Renal pelvis (tissue), 4 donors: ENCODE measurements around the gene ZC3H18. TPM values are rescaled to one million over a fixed set of nuclear protein-coding genes. Genes with fewer than 3 reads are reported as not detected.
A peak's percentile ranks its signal among the peaks of the same experiment; 100 is the strongest.

ENCODE experiments used
- DNase-seq: peaks from one replicate; pipeline ENCODE4 v3.0.0-alpha.2; 2013
- polyA plus RNA-seq, 3 donors: library from polyadenylated mRNA; unstranded; fragments of 120-200 nt; gene quantifications; one replicate each; pipeline ENCODE4 v1.2.1, GENCODE V29; 2013; ENCODE audit not compliant: insufficient read length in 3 of 3

ZC3H18 gene
- polyA plus RNA-seq, 3 donors = 40.9 to 47.5 (median 41.3) TPM

DNA sequence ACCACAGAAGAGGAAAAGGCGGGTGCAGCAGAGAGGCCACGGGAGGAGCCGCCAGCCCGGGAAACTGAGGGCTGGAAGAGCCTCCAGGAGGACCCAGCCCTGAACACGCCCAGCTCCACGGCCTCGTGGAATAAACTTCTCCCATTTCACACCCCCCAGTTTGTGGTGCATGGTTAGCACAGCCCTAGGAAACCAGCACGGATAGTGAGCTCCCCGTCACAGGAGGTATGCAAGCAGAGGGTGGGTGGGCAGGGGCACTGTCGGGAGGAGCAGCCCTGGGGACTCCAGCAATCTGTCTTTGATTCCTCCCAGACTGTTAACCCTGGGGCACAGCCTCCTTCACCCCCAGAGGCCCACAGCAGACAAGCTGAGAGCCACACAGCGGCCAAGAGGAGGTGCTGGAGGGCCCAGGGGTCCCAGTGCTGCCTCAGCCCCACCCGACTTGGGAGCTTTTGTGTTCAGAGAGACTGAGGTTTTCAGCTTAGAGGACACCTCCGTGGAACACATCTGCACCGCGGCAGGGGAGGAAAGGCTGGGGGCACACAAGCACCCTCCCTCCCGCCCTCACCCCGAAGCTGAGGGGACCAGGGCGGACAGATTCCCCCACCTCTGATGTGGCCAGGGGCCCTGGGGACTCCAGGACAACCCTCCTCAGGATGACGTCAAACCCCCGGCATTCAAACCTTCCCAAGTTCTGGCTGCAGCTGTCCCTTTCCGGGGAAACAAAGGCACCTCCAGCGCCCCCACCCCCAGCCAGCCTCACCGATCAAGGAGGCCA is 66.5 kb downstream of the ZC3H18 start:
- DNase-seq = no peak

DNA sequence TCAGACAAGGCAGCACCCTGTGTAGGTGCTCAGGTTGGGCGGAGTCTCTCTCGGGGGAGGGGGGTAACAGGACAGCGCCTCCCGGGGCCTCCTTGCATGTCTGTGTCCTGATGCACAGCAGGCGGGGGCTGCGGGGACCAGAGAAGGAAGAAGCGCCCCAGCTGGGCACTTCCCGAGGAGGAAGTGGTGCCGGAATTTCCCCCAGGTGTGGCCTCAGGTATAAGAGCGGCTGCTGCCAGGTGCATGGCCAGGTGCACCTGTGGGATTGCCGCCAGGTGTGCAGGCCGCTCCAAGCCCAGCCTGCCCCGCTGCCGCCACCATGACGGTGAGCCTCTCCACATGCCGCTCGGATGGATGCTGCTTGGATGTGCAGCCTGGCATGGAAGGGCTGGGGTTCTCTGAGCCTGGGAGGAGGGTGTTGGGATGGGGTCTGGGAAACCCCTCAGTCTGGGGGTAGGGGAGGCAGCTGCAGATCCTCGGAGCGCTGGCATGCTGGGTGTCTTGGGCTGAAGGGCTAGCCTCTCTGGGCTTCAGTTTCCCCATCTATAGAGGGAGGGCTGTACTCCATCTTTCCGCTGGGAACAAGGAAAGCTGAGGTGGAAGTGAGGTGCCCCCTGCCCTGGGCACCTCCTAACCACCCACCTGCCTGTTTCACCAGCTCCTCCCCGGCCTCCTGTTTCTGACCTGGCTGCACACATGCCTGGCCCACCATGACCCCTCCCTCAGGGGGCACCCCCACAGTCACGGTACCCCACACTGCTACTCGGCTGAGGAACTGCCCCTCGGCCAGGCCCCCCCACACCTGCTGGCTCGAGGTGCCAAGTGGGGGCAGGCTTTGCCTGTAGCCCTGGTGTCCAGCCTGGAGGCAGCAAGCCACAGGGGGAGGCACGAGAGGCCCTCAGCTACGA is 68.4 kb downstream of the ZC3H18 start, which contains the start of gene IL17C:
Gene IL17C, plus strand, starts transcription at position 250 of the 908 bp plus-strand sequence. Its CDS starts 70 bp downstream, at position 320.
- no peak for DNase-seq

DNA sequence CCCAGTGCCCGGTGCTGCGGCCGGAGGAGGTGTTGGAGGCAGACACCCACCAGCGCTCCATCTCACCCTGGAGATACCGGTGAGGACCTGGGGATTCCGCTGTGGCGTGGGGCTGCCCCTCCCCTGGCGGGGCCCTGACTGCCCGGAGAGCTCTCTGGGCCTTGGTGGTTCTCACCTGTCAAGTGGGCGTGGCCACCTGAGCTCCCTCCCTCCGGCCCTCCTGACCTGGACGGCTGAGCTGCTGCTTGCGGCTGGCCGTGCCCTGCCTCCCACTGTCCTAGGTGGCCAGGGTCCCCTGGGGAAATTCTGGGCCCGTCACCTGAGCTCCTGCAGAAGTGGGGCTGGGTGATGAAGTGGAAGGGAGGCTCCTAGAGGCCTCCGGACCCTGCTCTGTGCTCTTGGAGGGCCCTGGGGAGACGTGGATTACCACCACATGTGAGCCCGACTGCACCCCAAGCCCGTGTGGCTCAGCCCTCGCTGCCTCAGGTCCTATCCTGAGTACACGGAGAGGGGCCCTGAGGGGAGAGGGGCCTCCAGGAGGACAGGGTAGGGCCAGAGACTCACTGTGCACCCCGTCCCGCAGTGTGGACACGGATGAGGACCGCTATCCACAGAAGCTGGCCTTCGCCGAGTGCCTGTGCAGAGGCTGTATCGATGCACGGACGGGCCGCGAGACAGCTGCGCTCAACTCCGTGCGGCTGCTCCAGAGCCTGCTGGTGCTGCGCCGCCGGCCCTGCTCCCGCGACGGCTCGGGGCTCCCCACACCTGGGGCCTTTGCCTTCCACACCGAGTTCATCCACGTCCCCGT is 69.2 kb downstream of the ZC3H18 start:
- DNase-seq = no peak

DNA sequence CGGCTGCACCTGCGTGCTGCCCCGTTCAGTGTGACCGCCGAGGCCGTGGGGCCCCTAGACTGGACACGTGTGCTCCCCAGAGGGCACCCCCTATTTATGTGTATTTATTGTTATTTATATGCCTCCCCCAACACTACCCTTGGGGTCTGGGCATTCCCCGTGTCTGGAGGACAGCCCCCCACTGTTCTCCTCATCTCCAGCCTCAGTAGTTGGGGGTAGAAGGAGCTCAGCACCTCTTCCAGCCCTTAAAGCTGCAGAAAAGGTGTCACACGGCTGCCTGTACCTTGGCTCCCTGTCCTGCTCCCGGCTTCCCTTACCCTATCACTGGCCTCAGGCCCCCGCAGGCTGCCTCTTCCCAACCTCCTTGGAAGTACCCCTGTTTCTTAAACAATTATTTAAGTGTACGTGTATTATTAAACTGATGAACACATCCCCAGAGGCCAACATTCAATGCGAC is 69.9 kb downstream of the ZC3H18 start:
- no peak for DNase-seq

DNA sequence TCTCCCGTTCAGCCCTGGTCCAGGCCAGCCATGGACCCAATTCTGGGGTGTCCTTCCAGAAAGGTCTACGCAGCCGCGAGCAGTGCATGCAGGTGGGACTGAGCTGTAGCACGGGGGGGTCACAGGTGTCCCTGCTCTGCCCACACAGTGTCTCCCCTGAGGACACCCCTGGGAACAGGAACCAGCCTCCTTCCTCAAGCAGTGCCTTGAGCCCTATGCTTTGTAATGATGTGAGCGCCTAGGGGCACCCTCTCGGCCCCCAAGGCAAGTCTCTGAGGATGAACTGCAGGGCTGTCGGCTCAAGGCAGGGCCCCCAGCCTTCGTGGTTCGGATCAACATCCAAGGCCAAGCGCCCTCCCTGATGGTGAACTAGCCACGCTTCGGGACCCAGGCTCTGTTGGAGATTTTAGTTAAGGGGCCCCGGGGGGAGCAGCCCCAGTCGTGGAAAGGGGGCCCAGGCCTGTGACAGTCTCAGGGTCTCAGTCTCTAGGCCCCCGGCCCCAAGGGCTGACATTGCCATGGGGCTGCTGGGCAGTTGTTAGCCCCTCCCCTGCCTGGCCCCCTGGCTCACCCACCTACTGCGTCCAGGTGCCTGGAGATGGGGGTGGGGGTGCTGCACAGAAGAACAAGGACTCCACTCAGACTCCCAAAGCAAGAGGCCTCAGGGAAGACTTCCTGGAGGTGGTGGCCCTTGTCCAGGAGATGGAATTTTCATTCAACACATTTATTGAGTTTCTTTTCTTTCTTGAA is 70.5 kb downstream of the ZC3H18 start:
- no peak for DNase-seq

DNA sequence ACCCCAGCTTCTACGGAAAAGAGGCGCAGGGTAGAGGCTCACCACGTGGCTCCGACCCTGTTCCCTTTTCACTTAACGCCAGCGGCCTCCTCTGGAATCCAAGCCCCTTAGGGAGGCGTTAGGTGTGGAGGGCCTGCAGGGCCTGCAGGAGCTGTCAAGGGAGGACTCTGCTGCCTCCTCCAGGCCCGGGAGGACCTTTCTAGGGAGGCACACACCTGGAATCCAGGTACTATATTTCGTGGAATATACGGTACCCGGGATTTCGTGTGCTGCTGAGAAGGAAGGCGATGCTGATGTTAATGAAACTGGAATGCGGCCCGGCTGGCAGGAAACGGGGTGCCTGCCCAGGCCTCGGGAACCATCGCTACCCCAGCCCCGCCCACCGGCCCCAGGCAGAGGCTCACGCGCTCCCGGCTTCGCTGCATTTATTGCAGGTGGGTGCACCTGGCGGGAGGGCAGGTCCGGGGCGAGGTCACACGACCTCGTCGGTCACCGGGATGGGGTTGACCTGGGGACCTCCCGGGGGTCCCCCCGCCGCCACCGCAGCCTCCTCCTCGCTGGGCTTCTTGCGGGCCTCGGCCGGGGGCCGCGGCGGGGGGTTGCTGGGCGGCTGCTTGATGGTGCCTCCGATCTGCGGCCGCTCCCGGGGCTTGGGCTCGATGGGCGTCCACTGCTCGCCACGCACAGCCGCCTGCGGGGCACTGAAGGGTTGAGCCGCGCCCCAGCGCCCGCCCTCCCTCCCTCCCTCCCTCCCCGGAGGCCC is 72.9 kb downstream of the ZC3H18 start:
- no peak for DNase-seq

DNA sequence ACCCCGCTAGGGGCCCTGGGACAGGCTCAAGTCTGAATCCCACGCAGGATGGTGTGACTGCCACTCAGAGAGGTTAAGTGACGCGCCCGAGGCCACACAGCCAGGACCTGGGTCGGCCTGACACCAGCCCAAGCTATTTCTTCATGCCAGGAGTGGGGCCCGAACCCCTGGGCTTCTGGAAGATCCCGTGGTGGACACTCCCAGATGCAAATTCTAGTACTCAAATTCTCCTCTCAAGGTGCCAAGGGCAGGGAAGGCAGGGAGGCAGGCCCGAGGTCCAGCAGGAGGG is 73.4 kb downstream of the ZC3H18 start:
- DNase-seq = no peak

DNA sequence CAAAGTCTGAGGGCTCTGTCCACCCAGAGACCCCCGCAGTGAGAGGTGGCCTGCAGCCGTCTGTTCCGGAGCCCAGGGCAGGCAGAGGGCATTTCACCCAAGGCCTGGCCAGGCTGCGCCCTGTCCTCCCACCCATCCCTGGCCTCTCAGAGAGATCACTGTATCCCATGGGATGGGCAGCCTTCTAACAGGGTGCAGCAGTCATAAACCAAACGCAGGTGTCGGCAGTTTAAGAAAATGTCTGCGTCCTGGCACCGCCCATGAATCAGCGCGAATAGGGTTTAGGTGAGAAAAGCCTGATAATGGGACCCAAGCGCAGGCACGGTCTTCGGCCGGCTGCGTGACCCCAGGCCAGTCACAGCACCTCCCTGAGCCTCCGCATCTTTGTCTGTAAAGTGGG is 75.3 kb downstream of the ZC3H18 start:
- DNase-seq = no peak

DNA sequence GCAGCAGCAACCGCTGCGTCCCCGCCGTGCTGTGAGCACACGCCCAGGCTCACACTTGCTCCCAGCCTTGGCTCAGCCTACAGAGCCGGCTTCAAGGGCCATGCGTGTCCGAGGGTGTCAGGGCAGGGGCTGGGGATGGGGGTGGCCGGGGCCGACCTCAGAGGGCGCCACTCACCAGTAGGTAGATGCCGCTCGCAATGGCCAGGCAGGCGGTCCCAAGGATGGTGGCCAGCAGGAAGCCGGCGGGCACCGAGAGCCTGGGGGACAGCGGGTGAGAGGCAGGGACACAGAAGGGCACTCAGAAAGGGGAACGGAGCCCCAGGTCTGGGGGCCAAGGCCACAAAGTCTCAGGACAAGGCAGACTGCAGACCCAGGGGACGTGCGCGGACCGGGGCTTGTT is 75.7 kb downstream of the ZC3H18 start:
- DNase-seq = no peak

DNA sequence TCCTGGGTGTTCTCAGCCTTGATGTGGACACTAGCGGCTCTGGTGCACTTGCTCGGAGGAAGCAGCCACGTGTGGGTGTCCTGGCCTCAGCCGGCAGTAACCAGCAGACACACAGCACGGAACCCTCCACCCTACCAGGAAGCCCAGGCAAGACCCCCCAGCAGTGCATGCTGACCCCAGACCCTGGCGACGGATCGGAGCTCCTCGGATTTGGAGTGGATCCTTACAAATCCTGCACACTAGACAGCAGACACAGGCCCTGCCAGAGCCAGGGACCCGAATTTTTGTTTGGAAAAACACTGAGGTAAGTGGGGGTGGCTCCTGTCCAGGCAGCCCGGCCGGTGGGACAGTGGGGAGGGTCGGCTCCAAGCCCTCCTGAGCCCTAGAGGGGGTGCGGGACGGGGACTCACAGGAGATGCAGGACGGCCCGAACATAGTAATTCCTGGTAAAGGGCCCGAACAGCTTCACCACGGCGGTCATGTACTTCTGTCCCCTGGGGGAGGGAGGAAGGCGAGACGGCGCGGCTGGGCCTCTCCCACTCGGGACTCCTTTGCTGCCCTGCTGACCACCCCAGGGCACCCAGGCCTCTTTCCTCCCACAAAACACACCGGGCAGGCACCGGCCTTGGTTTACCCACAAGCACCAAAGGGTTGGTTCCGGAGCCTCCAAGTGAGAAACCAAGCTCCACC is 76.3 kb downstream of the ZC3H18 start:
- no peak for DNase-seq

DNA sequence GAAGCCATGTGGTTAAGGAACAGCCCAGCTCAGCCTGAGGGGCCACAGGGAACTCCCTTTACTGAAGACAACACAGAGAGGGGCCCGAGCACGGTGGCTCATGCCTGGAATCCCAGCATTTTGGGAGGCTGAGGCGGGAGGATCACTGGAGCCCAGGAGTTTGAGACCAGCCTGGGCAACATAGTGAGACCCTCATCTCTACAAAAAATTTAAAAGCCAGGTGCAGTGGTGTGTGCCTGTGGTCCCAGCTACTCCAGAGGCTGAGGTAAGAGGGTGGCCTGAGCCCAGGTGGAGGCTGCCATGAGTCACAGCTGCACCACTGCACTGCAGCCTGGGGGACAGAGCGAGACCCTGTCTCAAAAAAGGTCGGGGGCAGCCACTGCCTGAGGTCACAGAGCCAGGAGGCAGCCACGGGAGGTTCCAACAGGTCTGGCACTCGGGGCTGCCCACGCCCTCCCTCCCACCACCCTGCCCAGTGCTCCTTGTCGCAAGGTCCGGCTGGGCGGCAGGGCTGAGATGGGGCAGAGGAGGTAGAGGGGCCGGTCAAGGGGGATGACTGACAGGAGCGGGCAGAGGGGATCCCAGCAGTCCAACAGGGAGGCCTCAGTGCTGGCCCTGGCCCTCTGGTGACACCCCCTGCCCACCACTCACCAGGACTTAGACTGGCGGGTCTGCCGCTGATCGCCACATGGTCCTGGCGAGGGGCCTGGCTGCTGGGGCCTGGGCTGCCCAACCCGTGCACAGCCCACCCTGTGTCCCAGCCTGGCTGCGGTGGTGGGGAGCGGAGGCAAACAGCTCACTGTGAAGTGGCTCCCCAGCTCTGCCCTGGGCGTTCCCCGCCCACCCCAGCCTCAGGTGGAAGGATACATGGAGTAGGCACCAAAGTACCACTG is 77.2 kb downstream of the ZC3H18 start:
- no peak for DNase-seq

DNA sequence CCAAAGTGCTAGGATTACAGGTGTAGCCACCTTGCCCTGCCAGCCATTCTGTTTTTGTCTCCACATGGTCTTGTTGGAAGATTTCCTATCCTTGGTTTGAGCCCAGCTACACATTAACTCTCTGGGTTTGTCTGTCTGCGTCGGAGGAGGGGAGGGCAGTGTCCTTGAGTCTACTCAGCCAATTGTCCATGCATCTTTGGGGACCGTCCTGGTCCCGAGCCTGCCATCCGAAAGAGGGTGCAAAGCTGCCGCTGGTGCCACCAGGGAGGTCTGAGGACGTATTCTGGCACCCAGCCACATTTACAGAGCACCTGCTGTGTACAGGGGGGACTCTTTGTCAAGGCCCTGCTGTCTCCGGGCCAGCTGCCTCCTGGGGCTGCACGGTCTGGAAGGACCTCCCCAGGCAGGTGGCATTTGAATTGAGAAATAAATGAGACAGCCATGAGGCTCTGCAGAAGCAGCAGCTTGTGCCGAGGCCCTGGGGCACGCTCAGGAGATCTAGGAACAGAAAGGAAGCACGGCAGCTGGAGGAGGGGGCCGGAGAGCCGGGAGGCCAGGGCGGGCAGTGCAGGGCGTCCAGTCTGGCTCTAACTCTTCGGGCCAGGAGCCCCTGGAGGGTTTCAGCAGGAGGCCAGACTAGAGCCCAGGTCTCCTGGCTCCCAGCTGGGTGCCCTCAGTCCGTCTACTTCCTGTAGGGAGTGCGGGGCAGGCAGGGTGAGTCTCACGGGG is 79.2 kb downstream of the ZC3H18 start:
- no peak for DNase-seq

DNA sequence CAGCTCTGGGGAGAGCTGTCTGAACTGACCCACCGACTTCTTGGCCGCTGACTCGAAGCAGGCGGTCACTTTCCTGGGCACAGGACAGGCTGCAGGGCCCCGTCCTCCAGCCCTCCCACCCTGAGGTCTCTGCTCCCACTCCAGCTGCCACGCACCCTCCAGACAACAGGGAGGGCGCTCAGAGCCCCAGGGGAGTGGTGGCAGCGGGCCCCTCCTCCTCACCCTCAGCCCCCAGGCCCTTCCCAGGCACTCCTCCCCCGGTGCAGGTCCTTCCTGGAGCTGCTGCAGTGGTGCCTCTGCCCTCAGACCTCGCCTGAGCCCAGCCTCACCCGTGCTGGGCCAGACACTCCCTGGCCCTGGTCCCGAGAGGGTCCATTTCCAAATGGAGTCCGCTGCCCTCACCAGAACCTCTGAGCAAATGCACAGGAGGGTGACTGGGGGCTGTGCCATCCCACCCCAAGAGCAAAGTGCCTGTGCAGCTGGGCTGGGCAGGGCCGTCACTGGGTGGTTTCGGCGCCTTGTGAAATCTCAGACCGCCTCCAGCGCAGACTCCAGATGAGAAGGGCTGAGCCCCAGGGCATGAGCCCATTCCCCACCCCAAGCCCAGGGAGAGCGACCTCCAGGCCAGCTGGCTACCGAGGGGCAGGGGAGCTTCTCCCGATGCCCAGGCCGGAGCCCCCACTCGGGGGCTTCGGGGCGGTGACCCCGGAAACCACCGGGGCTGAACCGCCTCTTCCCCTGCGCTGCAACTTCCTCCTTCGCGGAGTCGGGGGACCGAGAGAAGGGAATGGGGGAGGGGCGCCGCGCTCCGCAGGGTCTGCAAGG is 79.9 kb downstream of the ZC3H18 start:
- no peak for DNase-seq

DNA sequence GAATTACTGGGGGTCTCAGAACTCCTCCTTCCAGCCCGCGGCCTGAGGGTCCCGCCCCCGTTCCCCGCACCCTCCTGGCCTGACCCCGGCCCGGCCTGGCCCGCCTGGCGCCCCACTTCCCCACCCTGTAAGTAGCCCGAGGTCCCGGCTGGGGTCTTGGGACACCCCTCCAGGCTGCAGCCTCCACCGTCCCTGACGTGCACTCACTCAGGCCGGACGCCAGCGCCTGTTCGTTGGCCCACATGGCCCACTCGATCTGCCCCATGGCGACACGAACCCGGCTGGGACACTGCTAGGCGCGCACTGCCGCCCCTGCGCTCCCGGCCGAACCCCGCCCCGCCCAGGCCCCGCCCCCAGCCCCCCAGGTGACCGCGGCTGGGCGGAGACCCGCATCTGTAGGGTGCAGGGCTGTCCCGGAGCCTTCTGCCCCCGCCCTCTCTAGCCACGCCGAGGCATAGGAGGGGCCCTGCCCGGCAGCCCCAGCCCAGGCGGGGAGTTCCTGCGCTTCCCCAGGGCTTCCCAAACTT is 80.6 kb downstream of the ZC3H18 start, which contains the start of gene CYBA:
Gene CYBA, minus strand, starts transcription at position 305 of the 527 bp plus-strand sequence. Its CDS starts 40 bp downstream, at position 265.
- DNase-seq = no peak

DNA sequence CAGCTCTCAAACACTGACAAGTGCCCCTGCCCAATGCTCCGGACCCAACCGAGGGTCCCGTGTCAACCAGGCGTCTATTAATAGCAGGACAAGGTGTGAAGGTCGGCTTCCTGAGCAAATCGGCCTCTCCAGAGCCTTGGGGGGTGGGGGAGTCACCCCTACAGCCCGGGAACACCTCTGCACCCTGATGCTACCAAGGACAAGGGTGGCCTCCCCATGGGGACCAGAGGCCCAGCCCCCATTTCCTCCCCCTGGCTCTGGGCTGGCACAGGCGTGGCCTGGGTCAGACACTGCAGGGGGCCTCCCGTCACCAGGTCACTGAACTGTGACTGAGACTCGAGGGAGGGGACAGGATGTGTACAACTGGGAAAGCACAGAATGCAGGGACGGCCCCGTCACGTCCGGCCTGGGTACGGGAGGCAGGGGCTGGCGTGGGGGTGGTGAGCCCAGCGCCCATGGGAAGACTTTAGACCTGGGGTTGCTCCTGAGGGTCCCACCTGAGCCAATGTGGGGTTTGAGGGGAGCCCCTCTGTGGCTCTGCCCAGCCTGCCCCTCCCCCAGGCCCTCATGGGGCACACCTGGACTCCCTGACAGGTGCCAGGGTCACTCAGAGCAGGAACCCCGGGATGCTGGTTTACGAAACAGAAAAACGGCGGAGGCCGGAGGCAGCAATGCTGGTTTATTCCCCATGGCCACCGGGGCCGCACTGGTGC is 81.2 kb downstream of the ZC3H18 start:
- peak; percentile 84 for DNase-seq
